HCT116 (cell line): Measurements from ENCODE around the gene QSOX1. TPM values are rescaled to one million over a fixed set of nuclear protein-coding genes. Genes with fewer than 3 reads are reported as not detected.

Source experiments
- ATAC-seq: fragments of 200-7000 bp; cut with Tn5 transposase; 2 replicates; pipeline ENCODE4 v1.9.1; 2020; ENCODE audit warnings: mild to moderate bottlenecking, moderate library complexity
- BruUV-seq: library from RNA; stranded (reverse); fragments of 400-500 nt; replicated peaks from 2 replicates; lab custom pipeline; 2021; lab: Mats Ljungman, UMichigan
- CTCF ChIA-PET: fragments of 300-600 bp; sonication (Branson Sonifier 250); formaldehyde crosslinking; loops from one replicate; lab custom pipeline; 2021; ENCODE audit warnings: antibody characterized with exemption; lab: Charles Lee
- POLR2A ChIA-PET: fragments of 300-600, 350-600 bp; sonication (Branson Sonifier 250); formaldehyde crosslinking; loops from one replicate; lab custom pipeline; 2021; ENCODE audit warnings: antibody characterized with exemption; lab: Charles Lee
- RAD21 ChIA-PET, 2 experiments: fragments of 300-600 bp; sonication (Branson Sonifier 250); formaldehyde crosslinking; loops; one replicate each; lab custom pipeline; 2023; ENCODE audit warnings: low total read pairs in 2 of 2; ENCODE audit not compliant: uncharacterized antibody in 2 of 2, unreplicated experiment in 2 of 2, low non-redundant PET in 1 of 2; lab: Charles Lee
- DNase-seq: peaks from one replicate; pipeline ENCODE4 v3.0.0-alpha.2; 2010; ENCODE audit warnings: low read depth, low spot score
- H2AFZ ChIP-seq: fragments of 200-600 bp; shearing (Covaris generic), sonication (generic); 2 replicates; pipeline ENCODE4 v1.6.1; 2017; ENCODE audit warnings: low read depth, mixed run types, mixed read lengths, antibody characterized with exemption, low read length; ENCODE audit not compliant: poor library complexity, severe bottlenecking
- H3K27ac ChIP-seq: 2 replicates; pipeline ENCODE4 v1.5.1; 2012; ENCODE audit warnings: low read depth, low read length
- H3K27me3 ChIP-seq: fragments of 200-600 bp; sonication (generic); 2 replicates; pipeline ENCODE4 v1.6.1; 2016; ENCODE audit warnings: mixed run types, low read length, mixed read lengths; ENCODE audit not compliant: insufficient read depth
- H3K36me3 ChIP-seq, 2 experiments: fragments of 200-500 bp in 1 of 2; fragments of 200-600 bp in 1 of 2; sonication (Bioruptor generic) in 1 of 2; sonication (generic) in 1 of 2; 2 replicates each; pipeline versions ENCODE4 v1.5.1 to v1.6.1; 2014 to 2016; ENCODE audit warnings: low read length in 2 of 2, inconsistent platforms in 1 of 2, mixed read lengths in 1 of 2, mixed run types in 1 of 2; ENCODE audit not compliant: insufficient read depth in 2 of 2, control insufficient read depth in 1 of 2
- H3K4me1 ChIP-seq, 2 experiments: fragments of 200-600 bp in 1 of 2; sonication (generic) in 1 of 2; 2 replicates each; pipeline versions ENCODE4 v1.5.1 to v1.6.1; 2012 to 2017; ENCODE audit warnings: low read length in 2 of 2, inconsistent platforms in 1 of 2, mild to moderate bottlenecking in 1 of 2, mixed read lengths in 1 of 2, mixed run types in 1 of 2, moderate library complexity in 1 of 2; ENCODE audit not compliant: insufficient read depth in 2 of 2, control insufficient read depth in 1 of 2
- H3K4me2 ChIP-seq: fragments of 200-600 bp; sonication (generic); 2 replicates; pipeline ENCODE4 v1.6.1; 2017; ENCODE audit warnings: mixed run types, low read length, mixed read lengths
- H3K4me3 ChIP-seq, 2 experiments: fragments of 200-600 bp in 1 of 2; sonication (generic) in 1 of 2; replicated peaks in 1 of 2; 2 replicates each; pipeline ENCODE4 v1.5.1; 2011 to 2016; ENCODE audit warnings: low read length in 2 of 2, control low read depth in 1 of 2, low read depth in 1 of 2, mild to moderate bottlenecking in 1 of 2, mixed read lengths in 1 of 2, mixed run types in 1 of 2
- H3K79me2 ChIP-seq: fragments of 200-600 bp; sonication (generic); 2 replicates; pipeline ENCODE4 v1.6.1; 2017; ENCODE audit warnings: mild to moderate bottlenecking, mixed run types, low read length, moderate library complexity, mixed read lengths; ENCODE audit not compliant: insufficient read depth
- H3K9ac ChIP-seq: fragments of 200-600 bp; sonication (generic); 2 replicates; pipeline ENCODE4 v1.6.1; 2016; ENCODE audit warnings: low read length, mixed read lengths
- H3K9me2 ChIP-seq: fragments of 200-600 bp; sonication (generic), shearing (Covaris generic); 2 replicates; pipeline ENCODE4 v1.6.1; 2017; ENCODE audit warnings: mixed run types, mild to moderate bottlenecking, moderate library complexity; ENCODE audit not compliant: insufficient read depth
- H3K9me3 ChIP-seq, 2 experiments: fragments of 200-500 bp in 1 of 2; fragments of 200-600 bp in 1 of 2; sonication (Bioruptor generic) in 1 of 2; sonication (generic) in 1 of 2; 2 replicates each; pipeline ENCODE4 v1.6.1; 2014 to 2017; ENCODE audit warnings: low read length in 2 of 2, mixed read lengths in 2 of 2, inconsistent platforms in 1 of 2, low read depth in 1 of 2, mild to moderate bottlenecking in 1 of 2, mixed run types in 1 of 2, moderate library complexity in 1 of 2; ENCODE audit not compliant: control insufficient read depth in 1 of 2, insufficient read depth in 1 of 2
- H4K20me1 ChIP-seq: fragments of 200-600 bp; sonication (generic), shearing (Covaris generic); 2 replicates; pipeline ENCODE4 v1.6.1; 2017; ENCODE audit warnings: mixed run types, mild to moderate bottlenecking, moderate library complexity; ENCODE audit not compliant: insufficient read depth
- CEBPB ChIP-seq: IDR thresholded peaks from 2 replicates; pipeline ENCODE4 v1.6.1; 2012; ENCODE audit warnings: low read depth
- CTCF ChIP-seq, 3 experiments: fragments of 200-600 bp in 1 of 3; sonication (generic) in 1 of 3; IDR thresholded peaks in 2 of 3; conservative IDR thresholded peaks in 1 of 3; 2 replicates each; pipeline ENCODE4 v1.5.1; 2012 to 2017; ENCODE audit warnings: low read depth in 2 of 3, low read length in 2 of 3, antibody characterized with exemption in 1 of 3, borderline replicate concordance in 1 of 3, control low read depth in 1 of 3, mild to moderate bottlenecking in 1 of 3, mixed read lengths in 1 of 3, mixed run types in 1 of 3, moderate library complexity in 1 of 3; ENCODE audit not compliant: insufficient read depth in 1 of 3
- EGR1 ChIP-seq: IDR thresholded peaks from 2 replicates; pipeline ENCODE4 v1.6.1; 2012; ENCODE audit warnings: low read depth
- ELF1 ChIP-seq: IDR thresholded peaks from 2 replicates; pipeline ENCODE4 v1.6.1; 2012; ENCODE audit warnings: low read depth, borderline replicate concordance
- EZH2 ChIP-seq: fragments of 200-600 bp; sonication (generic); IDR thresholded peaks from 2 replicates; pipeline ENCODE4 v1.6.1; 2017; ENCODE audit warnings: antibody characterized with exemption, mixed run types
- EZH2phosphoT487 ChIP-seq: fragments of 200-600 bp; IDR thresholded peaks from 2 replicates; pipeline ENCODE4 v1.6.1; 2018; ENCODE audit warnings: antibody characterized with exemption, borderline replicate concordance
- FOSL1 ChIP-seq: IDR thresholded peaks from 2 replicates; pipeline ENCODE4 v1.6.1; 2012; ENCODE audit warnings: low read depth
- JUND ChIP-seq: IDR thresholded peaks from 2 replicates; pipeline ENCODE4 v1.6.1; 2012
- POLR2AphosphoS5 ChIP-seq: IDR thresholded peaks from 2 replicates; pipeline ENCODE4 v1.6.1; 2011; ENCODE audit warnings: mild to moderate bottlenecking, low read depth, low read length, moderate library complexity
- RAD21 ChIP-seq: IDR thresholded peaks from 2 replicates; pipeline ENCODE4 v1.6.1; 2012; ENCODE audit warnings: low read depth, mild to moderate bottlenecking
- SP1 ChIP-seq: IDR thresholded peaks from 2 replicates; pipeline ENCODE4 v1.6.1; 2012; ENCODE audit warnings: low read depth
- SRF ChIP-seq: IDR thresholded peaks from 2 replicates; pipeline ENCODE4 v1.6.1; 2012; ENCODE audit warnings: low read depth
- TCF7L2 ChIP-seq: IDR thresholded peaks from 2 replicates; pipeline ENCODE4 v1.7.0; 2011; ENCODE audit warnings: borderline replicate concordance, inconsistent platforms; ENCODE audit not compliant: insufficient read depth, insufficient read length; ENCODE audit errors: extremely low read depth
- YY1 ChIP-seq: IDR thresholded peaks from 2 replicates; pipeline ENCODE4 v1.6.1; 2011; ENCODE audit warnings: low read length, low read depth, moderate library complexity, mild to moderate bottlenecking; ENCODE audit not compliant: insufficient replicate concordance; ENCODE audit errors: extremely low read depth
- ZFX ChIP-seq: fragments of 450-650 bp; IDR thresholded peaks from 2 replicates; pipeline ENCODE4 v1.6.1; 2017
- ZNF274 ChIP-seq: fragments of 200-500 bp; sonication (Bioruptor generic); IDR thresholded peaks from 2 replicates; pipeline ENCODE4 v1.6.1; 2014; ENCODE audit warnings: mild to moderate bottlenecking, low read depth, low read length, inconsistent platforms
- intact Hi-C: fragments of 100-400 bp; cut with micrococcal nuclease; formaldehyde crosslinking; loops from 2 replicates; pipeline ENCODE4 v1.10.0; 2022
- total RNA-seq: library from RNA; stranded (reverse); gene quantifications from one replicate; pipeline ENCODE4 v1.2.1, GENCODE V29; 2021; ENCODE audit not compliant: unreplicated experiment

QSOX1 gene
- total RNA-seq, 1 experiment from 2014 or later: 89.2 TPM

- Histone ChIP-seq H2AFZ (no peak overlapping the region), H3K4me1 (no peaks in the 10 kb centered on the region), H3K4me3 (no peak overlapping the region), H3K9me2 (no peaks in the 10 kb centered on the region), H3K79me2 (no peaks in the 10 kb centered on the region), H3K9ac (no peak overlapping the region), H3K9me3 (no peaks in the 10 kb centered on the region), H3K4me2 (no peak overlapping the region), H3K27me3 (no peaks in the 10 kb centered on the region), H4K20me1 (no peaks in the 10 kb centered on the region), H3K27ac (no peak overlapping the region), H3K36me3 (peaks cover 0 to 2% of the 10 kb centered on the region in 2 experiments; a peak in 2 of 4 replicates)
- RAD21 ChIA-PET: interaction anchor here in 1 of 2 experiments (0.6 kb wide), 1 partner anchor 264 kb away, joined by 3 read pairs; no protein-coding TSS in a partner anchor
- POLR2A ChIA-PET: no interaction called here
- ATAC-seq: peak; percentile 50
- TF ChIP-seq CTCF (IDR thresholded peaks at IDR 0.05 in 2 of 3, conservative IDR thresholded peaks at IDR 0.05 in 1 of 3; ENCODE audit: borderline replicate concordance in 1 of 3, insufficient read depth in 1 of 3, low read depth in 2 of 3, low read length in 2 of 3) (peak; percentile 25 to 61 (median 52); a peak in 4 of 6 replicates), JUND (no peak), RAD21 (0 out of 2 replicates have a peak, but pooled peaks have one; percentile 19), YY1 (no peak)
- BruUV-seq: no TSS peak
- no peak for DNase-seq
- intact Hi-C loops: no loop called here
- CTCF ChIA-PET: interaction anchor here (0.6 to 5.0 kb wide), 7 partner anchors 12 to 475 kb away, joined by 3 to 41 read pairs (median 6); no protein-coding TSS in a partner anchor
Observed at GRCh38 chr1:180181048-180181447, 26.4 kb downstream of the QSOX1 start.

- CTCF ChIA-PET: interaction anchor here (1.1 to 5.0 kb wide), 4 partner anchors 13 to 476 kb away, joined by 3 to 41 read pairs (median 22); no protein-coding TSS in a partner anchor
- BruUV-seq: no TSS peak
- no peaks in the 10 kb centered on the region for H3K9me3 ChIP-seq
- POLR2A ChIA-PET: no interaction called here
- no peaks in the 10 kb centered on the region for H3K4me1 ChIP-seq
- H3K27ac ChIP-seq: no peak overlapping the region
- no peaks in the 10 kb centered on the region for H3K9me2 ChIP-seq
- H3K27me3 ChIP-seq: no peaks in the 10 kb centered on the region
- H3K79me2 ChIP-seq: no peaks in the 10 kb centered on the region
- H3K4me3 ChIP-seq: no peak overlapping the region
- DNase-seq: no peak
- RAD21 ChIA-PET: no interaction called here
- no peak overlapping the region for H3K4me2 ChIP-seq
- intact Hi-C loops: no loop called here
- no peak for ATAC-seq
- no peak overlapping the region for H3K9ac ChIP-seq
- H4K20me1 ChIP-seq: no peaks in the 10 kb centered on the region
- H2AFZ ChIP-seq: no peak overlapping the region
- H3K36me3 ChIP-seq: peaks cover 0 to 2% of the 10 kb centered on the region in 2 experiments; a peak in 2 of 4 replicates
- TF ChIP-seq CEBPB (no peak), EZH2 (no peak), SP1 (no peak), ZNF274 (no peak), EGR1 (no peak), ZFX (no peak), JUND (no peak), POLR2AphosphoS5 (no peak), TCF7L2 (no peak), ELF1 (no peak), SRF (no peak), RAD21 (no peak), YY1 (no peak), EZH2phosphoT487 (no peak), FOSL1 (no peak)
Observed at GRCh38 chr1:180181996-180182642, 27.4 kb downstream of the QSOX1 start.
